GM18873 (cell line): ENCODE data around the gene TLX2.

Experiments
- ATAC-seq: cut with Tn5 transposase; IDR thresholded peaks from one replicate; pipeline ENCODE4 v1.9.1; 2021; ENCODE audit warnings: mild to moderate bottlenecking, moderate library complexity, moderate number of reproducible peaks; ENCODE audit not compliant: unreplicated experiment, low FRiP score

The TLX2 gene

GRCh38 chr2:74511104-74511989 is 2.9 kb upstream of the TLX2 start:
- no peak for ATAC-seq

GRCh38 chr2:74512744-74513604 is 1.3 kb upstream of the TLX2 start:
- no peak for ATAC-seq

DNA sequence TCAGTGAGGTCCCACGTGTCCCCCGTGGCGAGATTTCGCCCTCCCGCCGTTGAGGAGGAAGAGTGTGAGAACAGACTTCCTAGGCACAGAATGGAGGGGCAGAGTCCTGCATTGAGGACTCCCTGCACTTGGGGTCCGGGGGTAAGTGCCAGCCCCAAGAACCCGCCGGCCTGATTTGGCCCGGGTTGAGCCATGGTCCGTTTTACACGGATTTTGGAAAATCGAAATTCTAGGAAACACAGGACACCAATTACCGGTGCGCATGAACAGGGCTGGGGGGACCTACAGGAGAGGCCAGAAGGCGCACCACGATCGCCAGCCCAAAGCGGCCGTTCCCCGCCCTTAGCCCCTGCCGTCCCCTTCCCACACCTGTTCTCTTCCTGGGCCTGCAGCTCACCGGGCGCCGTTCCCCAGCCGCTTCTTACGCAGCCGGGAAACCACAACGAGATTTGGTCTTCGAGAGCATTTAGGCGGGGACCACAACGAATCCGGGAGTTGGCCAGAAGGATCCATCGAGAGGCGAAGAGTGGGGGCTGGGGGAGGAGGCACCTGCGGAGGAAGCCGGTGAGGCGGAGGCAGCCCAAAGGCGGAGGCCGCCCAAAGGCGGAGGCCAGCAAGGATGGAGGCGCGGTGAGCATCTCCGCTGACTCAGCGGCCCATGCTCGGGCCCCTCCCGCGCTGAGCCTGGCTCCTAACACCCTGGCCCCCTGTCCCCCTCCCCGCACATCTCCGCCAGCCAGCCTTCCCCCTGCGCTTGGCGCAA is 464 bp upstream of the TLX2 start:
- no peak for ATAC-seq

DNA sequence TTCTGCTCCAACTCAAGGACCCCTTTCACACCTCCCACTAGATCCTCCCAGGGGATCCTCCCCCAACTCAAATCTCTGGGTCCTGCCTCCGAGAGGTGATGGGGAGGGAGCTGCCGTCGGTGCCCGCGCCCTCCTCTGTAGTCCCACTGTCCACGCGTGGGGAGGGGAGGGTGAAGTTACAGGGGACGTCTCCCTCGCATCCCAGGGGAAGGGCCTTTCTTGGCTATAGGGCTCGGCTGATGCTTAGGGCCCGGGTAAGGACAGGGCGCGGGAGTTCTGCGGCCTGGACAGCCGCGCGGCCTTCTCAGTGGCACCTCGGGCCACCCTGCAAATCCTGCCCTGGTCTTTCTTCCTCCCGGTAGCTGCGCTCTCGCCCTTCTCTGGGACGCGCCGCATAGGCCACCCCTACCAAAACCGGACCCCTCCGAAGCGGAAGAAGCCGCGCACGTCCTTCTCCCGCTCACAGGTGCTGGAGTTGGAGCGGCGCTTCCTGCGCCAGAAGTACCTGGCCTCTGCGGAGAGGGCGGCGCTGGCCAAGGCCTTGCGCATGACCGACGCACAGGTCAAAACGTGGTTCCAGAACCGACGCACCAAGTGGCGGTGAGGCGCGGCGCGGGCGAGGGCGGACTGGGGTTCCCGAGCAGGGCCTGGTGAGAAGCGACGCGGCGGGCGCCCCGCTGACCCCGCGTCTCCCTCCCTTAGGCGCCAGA is 1.2 kb downstream of the TLX2 start:
- ATAC-seq, result no peak

DNA sequence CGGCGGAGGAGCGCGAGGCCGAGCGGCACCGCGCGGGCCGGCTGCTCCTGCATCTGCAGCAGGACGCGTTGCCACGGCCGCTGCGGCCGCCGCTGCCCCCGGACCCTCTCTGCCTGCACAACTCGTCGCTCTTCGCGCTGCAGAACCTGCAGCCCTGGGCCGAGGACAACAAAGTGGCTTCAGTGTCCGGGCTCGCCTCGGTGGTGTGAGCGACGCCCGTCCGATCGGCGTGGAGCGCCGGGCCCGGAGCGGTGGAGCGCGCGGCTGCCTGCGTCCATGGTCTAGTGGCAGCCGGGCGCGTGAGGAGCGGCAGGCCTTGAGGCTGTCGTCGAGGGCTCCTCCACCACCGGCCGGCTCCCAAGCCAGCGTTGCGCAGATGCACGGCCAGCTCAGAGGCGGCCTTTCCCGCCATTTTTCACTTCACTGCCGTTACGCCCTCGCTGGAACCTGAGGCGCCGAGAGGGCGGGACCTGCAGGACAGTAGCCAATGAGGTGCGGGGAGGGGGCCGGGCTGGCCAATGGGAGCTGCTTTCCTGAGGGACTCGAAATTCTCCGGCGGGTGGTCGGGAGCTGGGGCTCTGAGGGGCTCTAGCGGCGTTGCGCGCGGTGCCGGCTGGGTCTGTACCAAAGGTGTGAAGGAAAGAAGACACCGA is 1.9 kb downstream of the TLX2 start:
- no peak for ATAC-seq

DNA sequence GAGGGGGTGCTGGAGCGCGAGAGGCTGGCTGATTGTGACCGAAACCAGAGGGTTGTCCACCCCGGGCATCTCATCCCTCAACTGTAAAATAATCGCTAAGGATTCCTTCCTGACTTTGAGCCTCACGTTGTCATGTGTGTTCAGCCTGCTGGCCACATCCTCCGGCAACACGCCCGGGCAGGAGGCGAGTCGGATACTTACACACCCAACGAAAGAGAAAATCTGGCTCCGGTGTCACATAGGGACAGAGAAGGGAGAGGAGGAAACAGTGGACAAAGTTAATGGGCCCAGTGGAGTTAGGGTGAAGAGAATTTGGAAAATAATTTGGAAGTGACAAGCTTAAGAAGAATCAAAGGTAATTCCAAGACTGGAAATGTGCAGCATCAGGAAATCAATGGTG is 2.4 kb downstream of the TLX2 start:
- ATAC-seq, result no peak

DNA sequence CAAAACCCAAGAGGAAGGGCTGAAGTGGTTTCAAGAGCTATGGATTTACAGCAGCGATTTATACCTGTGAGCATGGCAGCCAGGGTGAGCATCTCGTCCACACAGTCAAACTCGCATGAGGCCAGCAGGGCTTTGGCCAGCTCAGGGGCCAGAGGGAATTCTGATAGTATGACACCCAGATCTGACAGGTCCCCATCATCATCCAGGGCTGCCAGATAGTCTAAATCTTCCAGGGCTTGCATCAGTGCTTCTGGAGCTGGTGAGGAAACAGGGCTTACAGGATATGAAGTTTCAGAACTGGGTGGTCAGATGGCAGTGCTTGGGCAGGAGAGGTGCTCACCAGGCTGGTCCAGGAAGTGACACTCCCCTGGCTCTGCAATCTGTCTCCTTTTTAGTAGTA is 8.3 kb downstream of the TLX2 start:
- ATAC-seq, result no peak

- no peak for ATAC-seq
Observed at GRCh38 chr2:74524005-74524404, 9.8 kb downstream of the TLX2 start.

GRCh38 chr2:74524955-74525716 is 10.9 kb downstream of the TLX2 start:
- no peak for ATAC-seq

DNA sequence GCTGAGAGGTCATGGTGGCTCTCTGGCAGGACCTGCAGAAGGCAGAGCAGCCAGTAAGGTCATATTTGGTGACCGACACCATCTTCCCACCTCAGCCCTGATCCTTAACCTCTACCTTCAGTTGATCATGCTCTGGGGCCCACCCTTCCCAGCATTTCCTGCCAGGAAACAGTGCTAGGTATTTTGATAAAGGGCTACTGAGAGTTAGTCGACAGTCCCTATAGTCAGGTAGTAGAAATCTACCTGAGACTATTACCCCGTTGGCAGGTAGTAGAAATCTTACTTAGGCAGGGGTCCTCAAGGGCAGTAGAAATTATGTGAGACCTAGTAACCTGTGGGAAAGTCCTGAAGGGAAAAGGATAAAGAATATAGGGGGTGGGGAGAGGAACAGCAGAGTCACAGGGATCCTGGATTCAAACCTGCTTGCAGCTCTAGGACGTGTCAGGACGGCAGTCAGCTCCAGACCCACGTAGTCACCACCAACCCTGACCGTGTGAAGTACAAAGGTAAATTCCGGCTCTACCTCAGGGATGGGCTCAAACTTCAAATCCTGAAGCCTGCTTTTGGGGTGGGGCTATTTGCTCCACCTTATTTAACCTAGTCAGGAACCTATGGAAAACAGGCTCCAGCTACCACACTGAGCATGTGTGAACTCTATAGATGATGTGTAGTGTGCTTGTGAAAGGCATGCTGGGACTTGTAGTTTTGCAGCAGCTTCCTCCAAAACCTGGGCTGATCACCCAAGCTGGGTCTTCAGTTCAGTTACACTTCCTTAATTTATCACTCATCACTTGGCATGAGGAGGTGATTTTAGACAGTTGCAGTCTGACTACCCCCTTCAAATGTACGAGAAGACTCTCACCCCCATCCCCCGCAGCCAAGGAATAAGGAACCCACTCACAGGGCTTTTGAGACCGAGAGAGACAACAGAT is 11.7 kb downstream of the TLX2 start, which contains the start of gene DQX1:
TSS of gene DQX1 (minus strand) at position 515 of the 932 bp plus-strand sequence. CDS start at position 13, 502 bp downstream.
- no peak for ATAC-seq

DNA sequence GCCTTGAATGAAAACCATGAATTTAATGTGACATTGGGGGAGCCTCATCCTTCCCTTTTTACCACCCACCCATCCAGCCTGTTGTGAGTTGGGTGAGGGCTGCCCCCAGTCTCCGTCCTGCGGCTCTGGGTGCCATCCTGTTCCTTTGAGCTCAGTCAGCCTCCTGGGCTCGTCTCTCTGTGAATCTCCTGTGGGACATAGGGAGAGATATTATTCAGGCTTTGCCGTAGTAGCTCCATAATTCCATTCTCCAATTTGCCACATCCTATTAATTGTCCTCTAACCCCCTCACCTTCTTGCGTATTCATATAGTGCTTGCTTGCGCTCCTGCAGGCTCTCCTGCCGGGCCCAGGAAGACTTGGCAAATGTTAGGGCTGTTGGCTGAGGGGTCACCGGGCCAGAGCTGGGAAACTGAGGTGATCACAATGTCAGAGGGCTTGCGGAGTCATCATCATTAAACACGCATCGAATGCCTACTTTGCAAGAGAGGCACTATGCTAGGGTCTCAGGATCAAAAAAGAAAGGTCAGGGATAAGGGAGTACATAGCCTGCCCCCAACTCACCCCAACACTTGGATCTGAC is 12.5 kb downstream of the TLX2 start:
- no peak for ATAC-seq

DNA sequence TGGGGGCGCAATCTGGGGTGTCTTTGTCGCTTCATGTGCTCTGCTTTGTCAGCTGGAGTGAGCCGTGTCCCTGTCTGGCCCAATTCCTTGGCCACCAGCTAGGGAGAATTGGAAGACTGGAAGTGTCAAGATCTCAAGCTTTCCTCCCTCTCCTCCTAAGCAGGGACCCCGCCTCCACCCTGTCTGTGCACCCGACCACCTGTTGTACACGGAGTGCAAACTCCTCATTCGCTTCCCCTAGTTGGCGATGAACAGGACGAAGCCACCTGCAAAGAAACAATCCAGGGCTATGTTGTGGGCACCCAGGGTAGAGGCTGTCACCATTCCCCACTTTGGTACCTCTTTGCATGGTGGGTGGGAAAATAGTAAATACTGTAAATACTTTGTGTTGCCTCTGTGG is 13.5 kb downstream of the TLX2 start:
- no peak for ATAC-seq

- ATAC-seq, result peak; percentile 7
Observed at GRCh38 chr2:74528600-74529356, 14.5 kb downstream of the TLX2 start.

GRCh38 chr2:74529357-74530238 is 15.3 kb downstream of the TLX2 start, which contains the start of the genes AUP1 and HTRA2:
AUP1 (minus strand) TSS chr2:74529706; CDS start chr2:74529629, 77 bp downstream.
HTRA2 (plus strand) TSS chr2:74529933; CDS start chr2:74530007, 74 bp downstream.
- ATAC-seq, result peak; percentile 68
